NCI-H187 (cell line): Measurements from ENCODE around the gene OR2V2.
"Not testable (repeated sequence)": the region's sequence is repeated elsewhere in the genome, so short reads cannot be mapped to it uniquely, and the experiment has no call there.

ENCODE experiments used
- DNase-seq, 2 experiments: peaks; one replicate each; lab custom pipeline; 2025; lab: John Stamatoyannopoulos, UW

OR2V2 gene, protein sequence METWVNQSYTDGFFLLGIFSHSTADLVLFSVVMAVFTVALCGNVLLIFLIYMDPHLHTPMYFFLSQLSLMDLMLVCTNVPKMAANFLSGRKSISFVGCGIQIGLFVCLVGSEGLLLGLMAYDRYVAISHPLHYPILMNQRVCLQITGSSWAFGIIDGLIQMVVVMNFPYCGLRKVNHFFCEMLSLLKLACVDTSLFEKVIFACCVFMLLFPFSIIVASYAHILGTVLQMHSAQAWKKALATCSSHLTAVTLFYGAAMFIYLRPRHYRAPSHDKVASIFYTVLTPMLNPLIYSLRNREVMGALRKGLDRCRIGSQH

DNA sequence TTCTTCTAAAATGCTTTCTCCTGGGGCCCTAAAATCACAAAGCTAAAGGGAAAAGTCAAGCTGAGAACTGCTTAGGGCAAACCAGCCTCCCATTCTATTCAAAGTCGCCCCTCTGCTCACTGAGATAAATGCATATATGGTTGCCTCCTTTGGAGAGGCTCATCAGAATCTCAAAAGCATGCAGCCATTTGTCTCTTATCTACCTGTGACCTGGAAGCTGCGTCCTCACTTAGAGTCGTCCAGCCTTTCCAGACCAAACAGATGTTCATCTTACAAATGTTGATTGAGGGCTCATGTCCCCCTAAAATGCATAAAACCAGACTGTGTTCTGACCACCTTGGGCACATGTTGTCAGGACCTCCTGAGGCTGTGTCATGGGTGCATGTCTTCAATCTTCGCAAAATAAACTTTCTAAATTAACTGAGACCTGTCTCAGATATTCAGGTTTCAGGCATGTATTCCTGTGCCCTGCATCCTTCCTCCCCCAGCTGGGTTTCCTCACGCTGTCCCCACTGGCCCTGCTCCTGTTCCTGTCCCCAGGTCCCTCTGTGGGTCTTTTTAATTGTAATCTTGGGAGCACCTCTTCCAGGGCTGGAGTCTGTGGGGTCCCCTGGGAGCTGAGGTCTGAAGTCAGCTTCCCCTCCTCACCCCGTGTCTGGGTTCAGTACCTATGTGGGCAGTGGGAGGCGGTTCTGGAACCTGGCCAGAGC lies at the start of gene OR2V2:
OR2V2 (plus strand) TSS at position 660 of the 710 bp plus-strand sequence. CDS start 7,357 bp downstream, outside the sequence.
- not testable (repeated sequence) for DNase-seq

DNA sequence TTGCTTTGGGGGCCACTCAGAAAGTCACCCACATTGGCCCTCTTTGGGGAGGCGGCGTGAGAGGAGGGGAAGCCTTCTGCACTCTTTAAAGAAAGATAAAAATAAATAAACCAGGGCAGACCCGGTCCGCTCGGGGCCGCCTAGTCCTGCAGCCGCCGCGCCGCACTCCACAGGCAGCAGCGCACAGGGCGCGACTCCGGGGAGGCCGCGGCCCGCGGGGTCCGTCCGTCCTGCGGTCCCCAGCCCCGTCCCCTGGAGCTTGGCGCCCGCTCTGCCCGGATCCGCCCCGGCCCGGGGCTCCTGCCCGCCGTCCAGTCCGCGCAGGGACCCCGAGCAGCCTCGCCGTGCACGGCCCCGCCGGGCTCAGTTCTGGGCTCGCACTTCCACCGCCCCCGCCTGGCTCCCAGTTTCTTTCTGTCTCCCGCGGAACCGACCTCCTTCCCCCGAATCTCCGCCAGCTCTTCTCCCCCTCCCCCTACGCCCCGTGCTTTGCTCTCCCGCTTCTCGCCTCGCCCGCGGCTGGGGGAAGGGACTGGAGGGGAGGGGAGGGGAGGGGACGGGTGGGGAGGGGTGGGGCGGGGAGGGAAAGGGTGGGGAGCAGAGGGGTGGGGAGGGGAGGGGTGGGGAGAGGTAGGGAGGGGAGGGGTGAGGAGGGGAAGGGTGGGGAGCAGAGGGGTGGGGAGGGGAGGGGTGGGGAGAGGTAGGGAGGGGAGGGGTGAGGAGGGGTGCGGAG lies 49.5 kb upstream of the OR2V2 start:
- not testable (repeated sequence) for DNase-seq

DNA sequence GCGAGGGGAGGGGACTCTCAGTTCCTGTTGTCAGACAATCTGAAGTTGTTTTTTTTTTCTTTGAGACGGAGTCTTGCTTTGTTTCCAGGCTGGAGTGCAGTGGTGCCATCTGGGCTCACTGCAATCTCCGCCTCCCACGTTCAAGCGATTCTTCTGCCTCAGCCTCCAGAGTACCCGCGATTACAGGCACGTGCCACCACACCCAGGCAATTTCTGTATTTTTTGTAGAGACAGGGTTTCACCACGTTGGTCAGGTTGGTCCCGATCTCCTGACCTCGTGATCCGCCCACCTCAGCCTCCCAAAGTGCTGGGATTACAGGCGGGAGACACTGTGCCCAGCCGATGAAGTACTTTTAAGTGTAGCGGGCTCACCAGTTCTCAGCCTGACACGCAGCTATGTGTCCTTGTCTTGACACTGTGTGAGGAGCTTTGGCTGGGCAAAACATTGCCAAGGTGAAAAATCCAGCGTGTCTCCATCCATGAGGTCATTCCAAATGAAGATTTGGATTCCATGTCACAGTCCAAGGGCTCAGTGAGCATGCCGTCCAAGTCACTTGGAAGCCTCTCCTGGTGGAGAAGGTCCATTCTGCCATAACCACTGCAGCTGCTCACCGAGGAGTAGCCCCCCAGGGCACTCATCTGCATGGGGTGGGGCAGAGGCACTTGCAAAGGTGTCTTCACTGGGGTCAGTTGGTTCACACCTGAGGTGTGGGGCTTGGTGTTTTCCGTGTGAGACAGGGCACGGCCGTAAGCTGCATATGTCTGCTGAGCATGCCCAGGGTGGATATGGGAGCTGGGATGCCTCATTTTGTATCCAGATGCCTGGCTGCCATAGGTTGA lies 48.4 kb upstream of the OR2V2 start:
- no peak for DNase-seq

DNA sequence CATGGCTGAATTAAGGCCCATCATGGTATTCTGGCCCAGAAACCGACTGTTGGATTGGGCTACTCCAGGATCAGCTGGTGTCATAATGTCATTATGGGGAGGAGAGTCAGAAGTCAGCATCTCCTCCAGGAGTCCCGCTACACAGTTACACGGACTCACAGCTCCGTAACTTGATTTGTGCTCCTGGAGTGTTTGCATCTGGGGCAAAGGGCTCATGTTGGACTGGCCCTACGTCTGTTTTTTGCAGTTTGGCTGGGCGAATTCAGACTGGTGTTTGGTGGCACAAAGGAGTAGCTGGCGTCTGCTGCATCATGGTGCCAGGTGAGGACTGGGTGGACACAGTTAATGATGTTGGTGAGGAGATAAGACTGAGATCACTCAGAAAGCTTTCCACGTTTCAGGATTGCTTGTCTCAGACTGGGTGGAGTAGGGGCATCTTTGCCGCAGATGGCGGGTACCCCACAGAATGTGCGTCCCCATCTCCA lies 47.7 kb upstream of the OR2V2 start:
- DNase-seq: no peak

DNA sequence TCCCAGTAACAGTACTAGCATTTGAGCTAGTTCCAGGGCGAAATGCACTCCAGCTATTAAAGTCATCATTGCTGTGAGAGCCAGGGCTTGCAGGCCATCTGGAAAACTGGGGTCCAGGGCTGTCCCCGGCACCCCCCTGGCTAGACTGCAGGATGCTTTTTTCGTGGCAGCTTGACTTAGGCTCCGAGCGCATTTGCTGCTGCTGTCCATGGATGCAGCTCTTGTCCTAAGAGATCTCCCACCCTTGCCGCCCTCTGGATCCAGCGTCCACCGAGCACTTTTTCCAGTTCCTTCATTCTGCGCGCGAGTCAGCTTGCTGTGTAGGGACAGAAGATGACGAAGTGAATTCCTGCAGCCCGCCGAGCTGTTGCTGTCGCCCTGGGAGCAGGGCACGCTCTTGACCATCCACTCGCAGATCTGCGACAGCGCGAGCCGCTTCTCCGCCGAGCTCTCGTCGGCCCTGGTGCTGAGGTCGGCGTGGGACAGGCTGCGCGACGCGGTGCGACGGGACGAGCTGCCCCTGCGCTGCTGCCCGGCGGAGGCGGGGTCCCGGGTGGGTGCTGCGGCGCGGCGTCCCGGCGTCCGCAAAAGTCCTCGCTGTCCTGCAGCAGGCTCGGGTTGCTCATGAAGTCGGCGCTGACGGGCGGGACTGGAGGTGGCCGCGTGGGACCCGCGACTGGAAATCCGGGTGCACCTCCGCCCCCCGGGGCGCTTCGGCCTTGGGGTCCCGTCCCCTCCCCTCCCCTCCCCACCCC lies 47.1 kb upstream of the OR2V2 start:
- DNase-seq: no peak

DNA sequence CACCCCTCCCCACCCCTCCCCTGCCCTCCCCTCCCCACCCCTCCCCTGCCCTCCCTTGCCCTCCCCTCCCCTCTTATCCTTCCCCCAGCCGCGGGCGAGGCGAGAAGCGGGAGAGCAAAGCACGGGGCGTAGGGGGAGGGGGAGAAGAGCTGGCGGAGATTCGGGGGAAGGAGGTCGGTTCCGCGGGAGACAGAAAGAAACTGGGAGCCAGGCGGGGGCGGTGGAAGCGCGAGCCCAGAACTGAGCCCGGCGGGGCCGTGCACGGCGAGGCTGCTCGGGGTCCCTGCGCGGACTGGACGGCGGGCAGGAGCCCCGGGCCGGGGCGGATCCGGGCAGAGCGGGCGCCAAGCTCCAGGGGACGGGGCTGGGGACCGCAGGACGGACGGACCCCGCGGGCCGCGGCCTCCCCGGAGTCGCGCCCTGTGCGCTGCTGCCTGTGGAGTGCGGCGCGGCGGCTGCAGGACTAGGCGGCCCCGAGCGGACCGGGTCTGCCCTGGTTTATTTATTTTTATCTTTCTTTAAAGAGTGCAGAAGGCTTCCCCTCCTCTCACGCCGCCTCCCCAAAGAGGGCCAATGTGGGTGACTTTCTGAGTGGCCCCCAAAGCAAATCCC lies 46.2 kb upstream of the OR2V2 start:
- DNase-seq: not testable (repeated sequence)

DNA sequence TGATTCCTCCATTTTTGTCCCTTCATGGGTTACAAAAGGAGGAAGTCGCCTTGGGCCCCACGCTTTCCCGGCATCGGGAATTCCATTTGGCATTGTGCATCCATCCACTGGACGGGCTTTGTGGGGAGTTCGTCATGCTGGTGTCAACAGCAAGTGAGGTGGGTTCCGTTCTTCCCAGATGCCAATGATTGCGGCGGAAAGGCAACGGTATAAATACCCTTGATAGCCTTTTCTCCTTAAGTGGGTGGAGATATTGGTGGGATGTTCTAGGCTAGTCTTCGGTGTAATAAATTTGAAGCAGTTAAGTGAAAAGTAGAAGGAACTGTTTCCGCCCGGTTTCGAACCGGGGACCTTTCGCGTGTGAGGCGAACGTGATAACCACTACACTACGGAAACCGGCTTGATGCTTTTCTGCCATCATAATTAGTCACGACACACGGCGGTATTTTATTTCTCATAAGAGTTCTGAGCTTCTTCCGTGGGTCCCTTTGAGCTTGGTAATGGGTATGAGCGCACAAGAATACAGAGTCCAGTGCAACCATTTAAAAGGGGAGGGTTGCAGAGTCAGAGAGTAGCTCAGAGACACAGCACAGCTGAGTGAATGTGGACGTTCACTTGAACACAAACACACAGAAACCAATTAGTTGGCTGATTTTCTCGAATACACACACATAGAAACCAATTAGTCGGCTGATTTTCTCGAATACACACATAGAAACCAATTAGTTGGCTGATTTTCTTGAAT lies 45.3 kb upstream of the OR2V2 start:
- DNase-seq: not testable (repeated sequence)

DNA sequence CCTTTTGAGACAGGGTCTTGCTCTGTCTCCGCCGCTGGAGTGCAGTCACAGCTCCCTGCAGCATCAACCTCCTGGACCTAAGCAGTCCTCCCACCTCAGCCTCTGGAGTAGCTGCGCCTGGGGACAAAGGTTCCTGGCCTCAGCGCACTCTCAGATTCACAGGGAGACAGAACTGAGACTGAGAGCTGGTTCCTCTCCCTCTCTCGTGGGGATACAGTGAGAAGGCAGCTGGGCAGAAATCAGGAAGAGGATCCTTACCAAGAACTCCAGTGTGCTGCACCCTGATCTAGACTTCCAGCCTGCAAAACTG lies 43.2 kb upstream of the OR2V2 start:
- not testable (repeated sequence) for DNase-seq

DNA sequence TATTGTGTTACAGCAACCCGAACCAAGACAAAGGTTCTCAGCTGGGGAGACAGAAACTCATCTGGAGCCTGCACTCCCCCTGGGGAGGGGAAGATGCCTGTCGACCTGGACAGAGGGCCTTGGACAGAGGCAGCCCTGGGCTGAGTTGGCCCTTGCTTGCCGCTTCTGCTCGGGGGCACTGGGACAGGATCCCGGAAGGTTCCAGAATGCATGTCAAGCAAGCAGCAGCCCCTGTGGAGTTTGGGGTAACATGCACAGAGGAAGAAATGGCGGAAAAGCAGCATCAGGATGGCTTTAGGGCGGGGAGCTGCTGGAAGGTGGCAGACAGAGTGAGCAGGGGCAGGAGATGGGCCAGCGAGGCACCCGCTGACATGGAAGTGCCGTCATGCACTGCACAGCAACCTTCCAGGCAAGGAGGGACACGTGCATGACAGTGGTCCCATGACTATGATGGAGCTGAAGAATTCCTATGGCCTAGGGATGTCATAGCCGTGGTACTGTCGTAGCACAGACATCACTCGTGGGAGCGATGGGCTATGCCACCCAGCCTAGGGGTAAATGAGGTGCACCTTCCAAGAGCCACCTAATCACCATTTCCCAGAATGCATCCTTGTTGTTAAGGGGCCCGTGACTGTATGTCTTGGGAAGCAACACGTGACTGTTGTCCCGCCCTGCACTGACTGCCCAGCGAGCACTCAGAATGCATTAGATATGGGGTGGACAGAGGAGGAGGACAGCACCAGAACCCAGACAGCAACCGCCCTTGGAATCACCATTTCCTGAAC lies 42.6 kb upstream of the OR2V2 start:
- DNase-seq: not testable (repeated sequence)

DNA sequence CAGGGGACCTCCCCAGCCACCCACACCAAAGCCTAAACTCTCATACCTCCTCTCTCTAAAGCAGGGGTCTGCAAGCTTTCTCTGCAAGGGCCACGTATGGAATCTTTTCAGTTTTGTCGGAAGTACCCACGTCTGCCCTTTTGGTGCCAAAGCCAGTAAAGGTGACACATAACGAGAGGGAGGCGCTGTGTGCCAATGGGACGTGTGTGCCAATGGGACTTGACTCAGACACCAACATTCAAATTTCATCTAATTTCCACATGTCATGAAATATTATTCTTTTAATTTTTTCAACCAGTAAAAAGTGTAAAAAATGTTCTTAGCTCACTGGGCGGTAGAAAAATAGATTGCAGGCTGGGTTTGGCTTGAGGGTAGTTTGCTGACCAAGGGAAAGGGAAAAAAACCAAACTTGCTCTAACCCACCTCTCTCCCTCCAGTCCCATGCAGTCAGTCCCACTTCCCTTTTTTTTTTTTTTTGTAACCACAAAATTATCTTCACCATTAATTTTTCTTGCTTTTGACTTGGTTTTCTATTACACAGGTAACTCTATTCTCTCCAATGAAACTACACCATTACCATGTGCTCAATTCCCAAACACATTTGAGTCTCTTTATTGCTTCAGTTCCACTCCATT lies 41.9 kb upstream of the OR2V2 start:
- DNase-seq: no peak

DNA sequence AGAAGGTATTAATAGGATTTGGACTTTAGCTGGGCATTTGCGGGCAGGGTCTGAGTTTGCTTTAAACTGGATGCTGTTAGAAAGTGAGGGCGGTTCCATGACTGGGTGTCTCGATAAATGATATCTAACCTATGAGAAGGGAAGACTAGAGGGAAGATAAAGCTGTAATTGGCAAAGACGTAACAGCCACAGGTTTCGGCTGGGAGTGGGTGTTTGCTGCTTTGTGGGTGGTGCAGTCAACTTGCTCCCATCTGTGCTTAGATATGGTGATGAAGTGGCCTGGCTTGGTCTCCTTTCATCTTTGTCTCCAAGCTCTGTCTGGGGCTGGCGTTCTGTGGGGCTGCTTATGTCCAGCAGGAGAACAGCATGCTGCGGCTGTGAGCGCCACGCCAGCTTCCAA lies 39.7 kb upstream of the OR2V2 start:
- no peak for DNase-seq

DNA sequence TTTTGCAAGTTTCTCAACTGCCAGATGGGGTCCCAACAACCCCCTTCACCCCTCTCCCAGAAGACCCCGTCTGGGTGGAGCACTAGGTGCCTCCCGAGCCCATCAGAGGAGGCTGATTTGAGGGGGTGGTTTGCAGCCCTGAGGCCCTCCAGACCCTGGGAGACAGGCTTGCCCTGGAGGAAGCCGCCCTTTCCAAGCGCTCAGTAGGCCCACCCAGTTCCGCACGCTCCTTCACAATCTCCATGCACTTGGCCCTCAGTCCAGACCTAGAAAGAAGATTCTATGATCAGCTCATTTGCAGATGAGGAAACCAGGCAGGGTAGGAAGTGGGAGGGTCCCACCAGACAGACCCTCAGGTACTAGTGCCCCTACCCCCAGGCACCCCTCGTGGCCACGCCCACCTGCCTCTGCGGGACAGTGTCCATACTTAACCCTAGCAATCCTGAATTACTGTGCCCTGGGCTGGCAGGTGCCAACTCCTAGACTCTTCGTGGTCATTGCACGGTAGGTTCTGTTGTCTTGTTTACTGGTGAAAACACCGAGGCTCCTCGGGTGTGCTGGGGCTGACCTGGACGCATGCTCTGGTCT lies 38.7 kb upstream of the OR2V2 start:
- DNase-seq: no peak

DNA sequence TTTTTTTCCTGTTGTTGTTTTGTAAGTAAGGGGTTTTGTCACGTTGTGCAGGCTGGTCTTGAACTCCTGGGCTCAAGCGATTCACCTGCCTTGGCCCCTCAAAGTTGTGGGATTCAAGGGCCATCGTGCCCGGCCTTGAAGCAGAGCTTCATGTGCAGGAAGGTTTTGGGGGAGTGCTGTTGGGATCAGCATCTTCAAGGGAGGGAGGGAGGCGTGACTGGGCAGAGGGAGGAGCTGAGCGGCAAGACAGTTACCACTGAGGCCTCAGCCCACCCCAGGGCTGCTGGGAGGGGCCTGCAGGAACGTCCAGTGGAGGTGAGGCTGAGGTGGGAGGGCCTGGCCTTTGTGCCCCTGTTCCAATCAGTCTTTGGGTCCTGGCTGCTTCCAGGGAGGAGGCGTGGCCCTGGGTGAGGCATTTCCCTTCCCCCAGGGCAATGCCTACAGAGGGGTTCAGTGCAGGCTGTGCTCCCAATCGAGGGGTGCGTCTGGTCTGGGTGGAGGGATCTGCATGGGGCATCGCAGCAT lies 37.8 kb upstream of the OR2V2 start:
- no peak for DNase-seq

DNA sequence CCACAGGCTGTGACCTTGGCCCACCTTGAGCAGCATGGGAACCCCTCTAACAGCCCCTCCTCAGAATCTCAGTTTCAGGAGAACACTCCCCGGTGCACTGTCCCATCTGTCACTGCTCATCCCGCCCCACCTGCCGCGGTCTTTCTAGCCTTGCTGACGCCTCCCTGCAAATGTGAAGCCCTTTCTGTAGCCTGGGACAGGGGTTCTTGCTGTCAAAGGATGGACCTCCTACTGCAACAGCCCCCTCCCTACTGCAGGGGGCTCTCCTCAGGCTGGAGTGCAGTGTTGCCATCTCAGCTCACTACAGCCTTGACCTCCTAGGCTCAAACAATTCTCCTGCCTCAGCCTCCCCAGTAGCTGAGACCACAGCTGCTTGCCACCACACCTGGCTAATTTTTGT lies 36.4 kb upstream of the OR2V2 start:
- no peak for DNase-seq

DNA sequence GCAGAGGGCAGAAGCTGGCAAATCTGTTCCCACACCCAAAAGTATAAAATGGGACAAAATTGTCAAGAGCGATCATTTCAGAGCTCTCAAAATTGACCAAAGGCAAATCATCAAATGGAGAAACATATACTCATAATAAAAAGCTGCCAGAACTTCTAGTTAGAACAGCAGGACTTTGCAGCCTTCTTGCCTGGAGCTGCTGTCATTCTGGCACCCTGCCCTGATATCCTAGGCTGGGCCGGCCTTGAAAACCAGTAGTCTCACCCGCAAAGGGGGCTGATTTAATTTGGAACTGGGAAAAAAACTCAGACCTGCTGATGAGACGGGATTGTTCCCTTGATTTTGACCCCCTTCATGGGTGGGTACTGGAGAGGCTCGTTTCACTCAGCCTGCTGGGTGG lies 34.9 kb upstream of the OR2V2 start:
- DNase-seq: no peak

DNA sequence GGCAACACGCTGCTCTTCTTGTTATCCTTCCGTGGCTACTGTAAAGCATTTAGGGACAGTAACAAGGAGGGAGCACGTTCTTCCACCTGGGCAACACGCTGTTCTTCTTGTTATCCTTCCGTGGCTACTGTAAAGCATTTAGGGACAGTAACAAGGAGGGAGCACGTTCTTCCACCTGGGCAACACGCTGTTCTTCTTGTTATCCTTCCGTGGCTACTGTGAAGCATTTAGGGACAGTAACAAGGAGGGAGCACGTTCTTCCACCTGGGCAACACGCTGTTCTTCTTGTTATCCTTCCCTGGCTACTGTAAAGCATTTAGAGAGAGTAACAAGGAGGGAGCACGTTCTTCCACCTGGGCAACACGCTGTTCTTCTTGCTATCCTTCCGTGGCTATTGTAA lies 33.8 kb upstream of the OR2V2 start:
- DNase-seq: not testable (repeated sequence)

DNA sequence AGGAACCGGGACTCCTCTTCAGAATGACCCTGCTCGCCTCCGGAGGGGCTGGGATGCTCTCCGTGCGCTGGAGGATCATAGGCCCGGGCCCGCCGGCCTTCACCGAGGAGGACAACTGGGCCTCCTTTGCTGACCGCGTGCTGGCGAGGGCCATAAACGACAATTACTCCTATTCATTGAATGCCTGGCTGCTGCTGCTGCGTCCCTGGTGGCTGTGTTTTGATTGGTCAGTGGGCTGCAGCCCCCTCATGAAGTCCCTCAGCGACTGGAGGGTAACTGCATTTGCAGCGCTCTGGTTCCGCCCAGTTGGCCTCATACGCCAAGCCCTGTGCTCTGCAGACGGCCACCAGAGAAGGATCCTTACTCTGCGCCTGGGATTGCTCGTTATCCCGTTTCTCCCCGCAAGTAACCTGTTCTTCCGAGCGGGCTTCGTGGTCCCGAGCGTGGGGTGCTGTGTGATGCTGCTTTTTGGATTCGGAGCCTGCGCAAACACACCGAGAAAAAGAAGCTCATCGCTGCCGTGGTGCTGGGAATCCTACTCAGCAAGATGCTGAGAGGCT lies 33.0 kb upstream of the OR2V2 start:
- no peak for DNase-seq
